Measurements from ENCODE around the gene NSDHL.
"Not testable (repeated sequence)": the region's sequence is repeated elsewhere in the genome, so short reads cannot be mapped to it uniquely, and the experiment has no call there.

NSDHL gene

DNA sequence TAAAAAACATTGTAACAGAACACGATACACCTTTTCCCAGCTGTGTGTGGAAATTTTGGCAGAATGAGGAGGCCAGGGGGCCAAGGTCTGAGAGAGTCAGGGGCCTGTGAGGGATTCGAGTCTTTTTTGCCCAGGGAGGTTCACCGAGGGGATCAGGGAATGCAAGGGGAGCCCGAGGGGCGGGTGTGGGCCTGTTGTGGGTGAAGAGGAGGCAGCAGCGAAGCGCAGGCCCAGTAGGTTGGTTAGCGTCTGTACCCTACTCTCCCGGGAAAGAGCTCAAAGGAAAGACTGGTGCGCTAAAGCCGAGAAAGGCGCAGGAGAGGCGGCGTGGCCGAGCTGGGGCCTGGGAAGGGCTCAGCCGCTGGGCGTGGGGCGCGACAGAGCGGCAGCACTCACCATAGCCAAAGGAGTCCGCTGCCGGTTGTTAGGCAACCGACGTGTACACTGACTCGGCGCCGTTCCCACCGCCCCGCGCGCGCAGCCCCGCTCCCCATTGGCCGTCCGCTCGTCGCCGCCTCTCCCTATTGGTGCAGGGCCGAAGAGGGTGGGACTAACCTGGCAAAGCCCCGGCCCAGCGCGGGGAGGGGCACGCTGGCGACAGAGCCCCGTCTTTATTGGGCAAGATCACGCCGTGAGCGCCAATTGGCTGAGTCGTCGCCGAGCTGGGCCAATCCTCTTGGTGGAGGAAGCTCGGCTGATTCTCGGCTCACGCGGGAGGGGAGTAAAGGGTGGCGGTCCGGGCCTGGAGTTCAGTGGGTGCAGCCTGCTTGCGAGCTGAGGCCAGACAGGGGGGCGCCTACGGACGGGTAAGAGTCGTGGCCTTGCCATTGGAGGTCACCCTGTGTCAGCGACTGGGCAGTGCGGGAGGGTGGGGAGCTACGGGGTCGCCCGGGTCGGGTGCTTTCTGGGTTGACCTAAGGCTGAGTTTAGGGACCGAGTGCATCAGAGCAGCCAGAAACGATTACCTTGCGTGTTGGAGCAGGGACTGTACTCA, at the start of gene NSDHL, which contains the start of gene CETN2:
NSDHL (plus strand) TSS at position 752 of the 994 bp plus-strand sequence. CDS start 15,262 bp downstream, outside the sequence.
CETN2 (minus strand) TSS at position 446 of the 994 bp plus-strand sequence; CDS start at position 399, 47 bp downstream.
- DNase-seq (ENCODE audit: low read depth): peak; percentile 86

- DNase-seq (ENCODE audit: low read depth): not testable (repeated sequence)
Observed at GRCh38 chrX:152787062-152787461, 43.8 kb upstream of the NSDHL start.

GRCh38 chrX:152798945-152799344, 31.9 kb upstream of the NSDHL start:
- no peak for DNase-seq (ENCODE audit: low read depth)

DNA sequence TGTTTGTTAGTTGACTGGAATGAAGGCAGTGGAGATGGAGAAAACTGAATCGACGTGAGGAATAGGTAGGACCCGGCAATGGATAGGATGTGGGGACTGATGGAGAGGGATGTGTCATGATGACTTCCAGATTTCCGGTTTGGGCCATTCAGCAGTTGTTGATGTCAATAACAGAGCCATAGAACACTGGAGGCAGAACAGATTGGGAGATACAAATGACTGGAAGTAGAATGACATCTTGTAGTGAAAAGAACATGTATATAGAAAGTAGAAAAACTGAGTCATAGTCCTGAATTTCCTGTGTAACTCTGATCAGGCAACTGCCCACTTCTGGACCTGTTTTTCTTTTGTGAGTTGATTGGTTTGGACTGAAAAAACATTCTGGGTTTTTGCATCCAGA, 24.8 kb upstream of the NSDHL start:
- no peak for DNase-seq (ENCODE audit: low read depth)

DNA sequence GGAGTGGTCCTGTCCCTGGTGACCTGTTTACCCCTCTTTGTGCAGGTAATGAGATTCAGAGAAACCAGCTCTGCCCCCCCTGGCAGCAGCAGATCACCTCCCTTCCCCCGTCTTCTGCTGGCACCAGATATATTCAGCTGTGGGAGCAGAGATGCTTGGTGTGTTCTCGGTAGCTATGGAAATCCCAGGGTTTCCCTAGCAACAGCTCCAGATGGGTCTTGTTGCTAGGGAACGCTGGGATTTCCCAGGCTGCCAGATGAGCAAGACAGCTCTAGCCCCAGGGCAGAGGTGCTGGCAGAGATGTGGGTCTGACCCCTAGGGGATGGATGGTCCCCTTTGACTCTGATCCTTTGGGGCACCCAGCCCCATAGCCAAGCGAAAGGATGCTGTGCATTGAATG, 20.5 kb upstream of the NSDHL start:
- no peak for DNase-seq (ENCODE audit: low read depth)

GRCh38 chrX:152813206-152813605, 17.7 kb upstream of the NSDHL start:
- DNase-seq (ENCODE audit: low read depth): no peak

- no peak for DNase-seq (ENCODE audit: low read depth)
Observed at GRCh38 chrX:152814048-152814447, 16.8 kb upstream of the NSDHL start.

- DNase-seq (ENCODE audit: low read depth): no peak
Observed at GRCh38 chrX:152817078-152817764, 13.6 kb upstream of the NSDHL start.

- DNase-seq (ENCODE audit: low read depth): no peak
Observed at GRCh38 chrX:152818356-152818755, 12.5 kb upstream of the NSDHL start.

DNA sequence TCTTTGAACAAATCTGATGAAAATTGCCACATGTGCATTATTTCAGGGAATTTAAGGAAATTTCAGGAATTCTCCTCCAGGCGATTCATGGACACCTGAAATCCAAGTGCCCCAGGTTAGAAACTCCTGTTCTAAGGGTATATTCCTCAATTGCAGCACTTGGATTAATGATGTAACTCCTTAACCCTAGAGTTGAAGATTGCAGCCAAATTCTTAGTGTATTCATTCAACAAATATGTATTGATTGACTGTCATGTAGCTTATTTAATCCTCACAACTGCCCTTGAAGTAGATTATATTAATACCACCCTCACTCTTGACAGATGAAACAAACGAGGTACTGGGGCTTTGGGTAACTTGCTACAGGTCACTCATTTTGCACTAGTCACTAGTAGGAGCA, 11.6 kb upstream of the NSDHL start:
- DNase-seq (ENCODE audit: low read depth): no peak

DNA sequence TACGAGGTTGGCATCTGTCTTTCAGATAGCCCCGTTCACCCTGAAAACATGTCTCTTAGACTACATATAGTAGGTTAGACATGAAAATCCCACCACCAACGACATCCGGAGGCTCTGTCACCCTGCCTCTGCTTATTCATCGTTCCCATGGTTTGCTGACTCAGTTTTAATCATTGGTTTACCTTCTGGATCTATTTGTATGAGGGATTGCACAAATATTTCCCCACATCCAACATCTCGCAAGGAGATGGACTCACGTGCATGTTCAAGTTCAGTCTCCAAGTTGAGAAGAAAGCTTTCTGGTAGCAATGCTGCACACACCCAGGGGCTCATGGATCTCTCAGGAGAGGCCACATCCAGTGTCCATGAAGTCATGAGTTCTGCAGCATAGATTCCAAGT, 11.1 kb upstream of the NSDHL start:
- DNase-seq (ENCODE audit: low read depth): no peak

DNA sequence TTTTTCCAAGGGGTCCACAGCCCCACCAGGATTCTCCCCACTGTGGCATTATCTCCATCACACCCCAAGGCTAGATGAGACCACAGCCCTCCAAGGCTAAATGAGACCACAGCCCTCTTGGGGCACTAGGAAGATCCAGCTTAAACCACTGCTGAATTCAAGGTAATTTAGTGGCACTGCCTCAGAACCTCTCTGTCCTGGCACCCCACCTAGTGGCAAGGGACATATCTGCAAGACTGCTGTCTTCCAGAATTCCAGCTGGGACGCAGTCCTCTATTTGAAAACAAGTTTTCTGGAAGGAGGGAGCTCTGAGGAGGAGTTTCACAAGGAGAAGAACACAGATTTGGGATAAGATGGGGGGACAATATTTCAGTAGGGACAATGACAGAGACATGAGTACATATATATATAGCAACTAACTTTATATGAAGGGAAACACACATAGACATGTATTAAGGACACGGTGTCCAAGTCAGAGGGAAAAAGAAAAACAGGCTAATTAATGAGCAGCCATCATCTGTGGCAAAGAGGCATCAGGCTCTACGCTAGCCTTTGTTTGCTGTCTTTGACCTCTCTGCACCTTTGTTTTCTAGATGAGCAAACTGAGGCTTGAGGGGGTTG, 9.6 kb upstream of the NSDHL start:
- no peak for DNase-seq (ENCODE audit: low read depth)

GRCh38 chrX:152822383-152823086, 8.3 kb upstream of the NSDHL start:
- DNase-seq (ENCODE audit: low read depth): no peak

DNA sequence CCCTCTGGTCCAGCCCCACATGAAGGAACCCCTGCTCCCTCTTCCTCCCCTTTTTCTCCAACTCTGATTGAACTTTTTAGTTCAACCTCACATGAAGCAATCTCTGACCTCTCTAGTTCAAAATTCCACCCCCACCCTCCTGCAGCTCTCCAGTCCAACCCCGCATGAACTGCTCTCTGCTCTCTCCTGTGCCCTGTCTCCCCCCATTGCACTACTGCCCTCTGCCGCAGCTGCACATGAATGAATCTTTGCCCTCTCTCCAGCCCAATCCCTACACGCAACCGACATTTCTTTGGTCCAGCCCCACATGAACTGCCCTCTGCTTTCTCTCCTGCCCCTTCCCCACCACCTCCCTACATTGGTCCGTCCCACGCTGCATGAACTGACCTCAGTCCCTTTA, 7.2 kb upstream of the NSDHL start:
- no peak for DNase-seq (ENCODE audit: low read depth)

DNA sequence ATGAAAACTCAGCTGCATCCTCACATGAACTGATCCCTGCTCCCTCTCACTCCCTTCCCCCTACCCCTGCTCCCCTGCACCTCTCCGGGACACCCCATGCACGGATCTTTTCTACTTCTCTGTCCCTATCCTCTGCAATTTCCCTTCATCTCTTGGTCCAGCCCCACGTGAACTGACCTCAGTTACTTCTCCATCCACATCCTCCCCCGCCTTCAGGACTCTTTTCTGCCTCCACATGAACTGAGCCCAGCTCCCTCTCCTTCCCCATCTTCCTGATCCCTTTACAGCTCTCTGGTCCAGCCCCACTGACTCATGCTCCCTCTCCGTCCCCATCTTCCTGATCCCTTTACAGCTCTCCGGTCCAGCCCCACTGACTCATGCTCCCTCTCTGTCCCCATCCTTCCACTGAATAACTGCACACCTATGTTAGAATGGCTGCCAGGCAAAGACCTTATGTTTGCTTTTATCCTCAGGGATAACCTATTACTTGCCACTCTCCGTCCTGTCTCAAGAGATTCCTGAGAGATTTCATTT, 6.0 kb upstream of the NSDHL start:
- DNase-seq (ENCODE audit: low read depth): no peak

- no peak for DNase-seq (ENCODE audit: low read depth)
Observed at GRCh38 chrX:152831391-152831790, 528 bp downstream of the NSDHL start.

DNA sequence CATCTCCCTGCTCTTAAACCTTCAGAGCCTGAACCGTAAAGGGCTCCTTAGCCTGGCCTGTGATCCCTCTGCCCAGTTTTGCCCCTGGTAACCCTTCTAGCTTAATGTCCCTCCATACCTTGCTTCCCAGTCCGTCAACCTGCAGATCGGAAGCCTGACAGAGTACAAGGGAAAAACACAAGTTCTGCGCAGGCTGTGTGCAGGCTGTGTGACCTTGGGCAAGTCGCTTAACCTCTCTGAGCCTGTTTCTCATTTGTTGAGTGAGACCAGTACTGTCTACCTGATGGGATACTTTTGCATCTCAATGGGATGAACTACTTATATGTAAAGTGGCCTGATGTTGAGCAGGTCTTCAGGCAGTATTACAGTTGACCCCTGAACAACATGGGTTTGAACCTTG, 1.7 kb downstream of the NSDHL start:
- no peak for DNase-seq (ENCODE audit: low read depth)

GRCh38 chrX:152833378-152833777, 2.5 kb downstream of the NSDHL start:
- no peak for DNase-seq (ENCODE audit: low read depth)

GRCh38 chrX:152835470-152835869, 4.6 kb downstream of the NSDHL start:
- not testable (repeated sequence) for DNase-seq (ENCODE audit: low read depth)

- DNase-seq (ENCODE audit: low read depth): no peak
Observed at GRCh38 chrX:152842772-152843338, 12.0 kb downstream of the NSDHL start.

GRCh38 chrX:152843852-152844251, 13.0 kb downstream of the NSDHL start:
- no peak for DNase-seq (ENCODE audit: low read depth)
